Astrocyte of the cerebellum (primary cell): ENCODE results near the gene ALLC.

Experiments
- DNase-seq: peaks from one replicate; pipeline ENCODE4 v3.0.0-alpha.2; 2011; ENCODE audit warnings: low read depth
- H3K4me3 ChIP-seq: 2 replicates; pipeline ENCODE4 v1.5.1; 2011; ENCODE audit warnings: mild to moderate bottlenecking, low read depth, low read length, moderate library complexity
- in situ Hi-C: cut with HindIII; loops from 2 replicates; pipeline ENCODE4 v1.10.0; 2017; ENCODE audit warnings: low sequenced_read_pairs
- TF ChIP-seq, protein P1 (sequence below): IDR thresholded peaks from 2 replicates; pipeline ENCODE4 v1.5.1; 2012; ENCODE audit warnings: low read length, low read depth, moderate library complexity, mild to moderate bottlenecking; ENCODE audit errors: missing control alignments

ALLC gene

DNA sequence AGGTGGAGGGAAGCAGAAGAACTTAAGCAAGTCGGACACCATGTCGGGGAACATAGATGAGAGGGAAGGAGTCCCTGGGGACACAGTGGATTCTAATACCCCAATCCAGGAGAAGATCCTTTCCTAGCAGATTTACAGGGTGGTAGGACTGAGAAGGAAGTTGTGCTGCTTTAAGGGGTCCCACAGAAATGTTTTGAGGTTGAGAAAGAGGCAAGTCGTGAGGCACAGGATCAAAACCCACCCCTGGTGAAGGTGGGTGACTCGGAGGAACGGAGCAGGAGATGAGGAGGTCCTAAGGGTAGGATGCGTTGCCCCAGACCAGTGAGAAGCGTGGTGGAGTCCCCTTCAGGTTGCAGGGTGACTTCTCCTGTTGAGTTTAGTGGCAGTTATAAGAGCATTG, 78.1 kb downstream of the ALLC start:
- H3K4me3 ChIP-seq = no peak overlapping the region
- no peak for DNase-seq
- in situ Hi-C loops = no loop called here
- TF ChIP-seq, protein P1, sequence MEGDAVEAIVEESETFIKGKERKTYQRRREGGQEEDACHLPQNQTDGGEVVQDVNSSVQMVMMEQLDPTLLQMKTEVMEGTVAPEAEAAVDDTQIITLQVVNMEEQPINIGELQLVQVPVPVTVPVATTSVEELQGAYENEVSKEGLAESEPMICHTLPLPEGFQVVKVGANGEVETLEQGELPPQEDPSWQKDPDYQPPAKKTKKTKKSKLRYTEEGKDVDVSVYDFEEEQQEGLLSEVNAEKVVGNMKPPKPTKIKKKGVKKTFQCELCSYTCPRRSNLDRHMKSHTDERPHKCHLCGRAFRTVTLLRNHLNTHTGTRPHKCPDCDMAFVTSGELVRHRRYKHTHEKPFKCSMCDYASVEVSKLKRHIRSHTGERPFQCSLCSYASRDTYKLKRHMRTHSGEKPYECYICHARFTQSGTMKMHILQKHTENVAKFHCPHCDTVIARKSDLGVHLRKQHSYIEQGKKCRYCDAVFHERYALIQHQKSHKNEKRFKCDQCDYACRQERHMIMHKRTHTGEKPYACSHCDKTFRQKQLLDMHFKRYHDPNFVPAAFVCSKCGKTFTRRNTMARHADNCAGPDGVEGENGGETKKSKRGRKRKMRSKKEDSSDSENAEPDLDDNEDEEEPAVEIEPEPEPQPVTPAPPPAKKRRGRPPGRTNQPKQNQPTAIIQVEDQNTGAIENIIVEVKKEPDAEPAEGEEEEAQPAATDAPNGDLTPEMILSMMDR = no peak

DNA sequence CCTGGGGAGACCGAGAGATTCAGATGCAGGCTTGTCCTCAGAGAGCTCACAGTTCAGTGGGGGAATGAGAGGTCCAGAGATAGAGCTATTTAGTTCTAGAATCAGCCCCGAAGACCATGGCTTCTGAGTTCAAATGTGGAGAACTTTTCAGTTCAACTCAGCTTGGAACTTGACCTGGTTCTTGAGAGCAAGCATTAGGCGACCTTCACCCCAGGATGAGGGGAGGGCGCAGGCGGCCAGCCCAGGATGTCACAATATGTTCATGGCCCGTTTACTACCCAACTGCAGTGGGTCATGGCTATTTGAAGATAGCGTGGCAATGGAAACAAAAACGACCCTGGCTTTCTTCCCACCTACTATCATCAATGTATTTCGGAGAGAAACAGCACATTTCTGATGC, 79.1 kb downstream of the ALLC start:
- in situ Hi-C loops = no loop called here
- H3K4me3 ChIP-seq = no peak overlapping the region
- DNase-seq = no peak
- TF ChIP-seq, protein P1 = no peak

DNA sequence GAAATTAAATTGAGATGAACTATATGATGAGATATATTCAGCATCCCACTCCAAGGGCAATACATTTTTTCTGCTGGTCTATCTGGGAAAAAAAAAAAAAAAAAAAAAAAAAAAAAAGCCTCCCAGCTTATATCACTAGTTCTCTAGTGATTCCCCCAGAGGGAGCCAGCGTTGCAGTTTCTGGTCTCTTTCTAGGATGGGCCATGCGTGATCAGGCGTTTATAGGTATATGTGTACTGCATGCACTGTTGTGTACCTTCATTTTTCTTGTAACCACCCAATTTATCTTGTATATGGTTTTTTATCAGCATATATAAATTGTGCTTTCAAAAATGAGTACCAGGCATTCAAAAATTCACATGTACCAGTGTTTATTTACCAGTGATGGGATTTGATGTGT, 80.5 kb downstream of the ALLC start:
- TF ChIP-seq, protein P1 = peak; percentile 34
- DNase-seq = no peak
- no peak overlapping the region for H3K4me3 ChIP-seq
- in situ Hi-C loops = no loop called here

DNA sequence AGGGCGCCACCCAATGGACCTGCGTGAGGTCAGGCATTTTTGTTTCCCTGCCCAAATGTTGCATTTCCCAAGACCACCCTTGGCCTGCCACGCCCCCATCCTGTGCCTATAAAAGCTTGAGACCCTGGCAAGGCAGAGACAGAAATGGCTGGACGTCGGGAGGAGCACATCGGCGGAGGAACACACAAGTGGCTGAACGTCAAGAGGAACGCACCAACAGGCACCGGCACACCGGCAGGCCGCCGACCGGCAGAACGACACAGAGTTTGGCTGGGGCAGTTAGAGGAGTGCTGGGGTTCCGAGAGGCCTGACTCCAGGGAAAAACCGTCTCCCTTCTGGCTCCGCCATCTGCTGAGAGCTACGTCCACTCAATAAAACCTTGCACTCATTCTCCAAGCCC, 81.3 kb downstream of the ALLC start:
- in situ Hi-C loops = no loop called here
- TF ChIP-seq, protein P1 = no peak
- DNase-seq = no peak
- no peak overlapping the region for H3K4me3 ChIP-seq

DNA sequence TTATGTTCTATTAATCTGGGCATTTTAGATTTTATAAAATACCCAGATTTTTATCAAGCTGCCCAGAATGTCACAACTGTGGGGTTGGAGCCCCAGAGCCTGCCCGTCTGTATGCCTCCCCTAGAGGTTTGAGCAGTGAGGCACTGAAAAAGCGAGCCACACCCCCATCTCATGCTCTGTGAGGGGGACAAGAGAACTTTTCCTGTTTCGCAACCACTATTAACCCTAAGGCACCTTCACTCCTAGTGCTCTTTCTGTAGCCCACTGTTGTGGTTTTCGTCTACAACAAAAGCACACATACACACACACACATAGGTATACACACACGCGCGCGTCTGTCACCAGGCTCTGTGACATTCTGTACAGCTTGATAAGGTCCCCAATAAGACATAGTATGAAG, 83.4 kb downstream of the ALLC start:
- DNase-seq = no peak
- TF ChIP-seq, protein P1 = no peak
- in situ Hi-C loops = no loop called here
- no peak overlapping the region for H3K4me3 ChIP-seq

DNA sequence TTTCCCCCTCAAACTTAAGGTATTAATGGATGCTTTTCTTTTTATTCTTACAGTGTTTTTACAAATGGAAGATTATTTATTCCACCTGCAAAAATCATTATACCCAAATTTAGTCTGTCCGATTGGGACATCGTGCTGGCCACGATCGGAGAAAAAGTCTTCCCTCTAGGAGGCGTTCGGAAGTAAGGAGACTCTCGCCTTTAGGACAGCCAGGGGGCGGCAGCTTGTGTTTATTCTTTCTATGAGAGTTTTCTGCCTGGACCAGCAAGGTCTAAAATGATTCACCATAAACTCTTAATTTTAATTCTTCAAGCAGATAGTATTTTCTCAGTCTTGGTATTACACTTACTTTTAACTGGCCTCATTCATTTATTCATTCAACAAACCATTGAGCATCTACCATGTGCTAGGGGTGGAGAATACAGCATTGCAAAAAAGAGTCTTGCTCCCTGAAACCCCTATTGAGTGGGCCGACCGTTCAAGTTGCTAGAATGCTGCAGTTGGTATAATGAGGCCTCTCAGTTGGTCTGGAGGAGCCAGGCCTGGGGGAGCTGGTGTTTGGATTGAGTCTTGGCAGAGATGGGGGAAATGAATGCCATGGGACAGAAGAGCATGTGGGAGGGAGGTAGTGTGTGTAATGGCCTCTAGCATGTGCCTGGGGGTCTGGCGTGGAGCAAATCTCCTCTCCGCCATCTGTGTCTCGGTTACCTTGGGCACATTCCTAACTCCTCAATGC, 84.0 kb downstream of the ALLC start:
- no peak for DNase-seq
- H3K4me3 ChIP-seq = no peak overlapping the region
- in situ Hi-C loops = no loop called here
- TF ChIP-seq, protein P1 = no peak
